Ishikawa (cell line): Measurements from ENCODE around the gene ZNF470.

Experiments used
- CEBPB ChIP-seq: IDR thresholded peaks from 2 replicates; pipeline ENCODE4 v1.6.1; 2012
- CREB1 ChIP-seq: IDR thresholded peaks from 2 replicates; pipeline ENCODE4 v1.6.1; 2012; ENCODE audit warnings: low read depth
- EP300 ChIP-seq: IDR thresholded peaks from 2 replicates; pipeline ENCODE4 v1.6.1; 2012; ENCODE audit warnings: borderline replicate concordance
- NFIC ChIP-seq: IDR thresholded peaks from 2 replicates; pipeline ENCODE4 v1.6.1; 2012
- RAD21 ChIP-seq: IDR thresholded peaks from 2 replicates; pipeline ENCODE4 v1.6.1; 2012; ENCODE audit warnings: low read depth
- REST ChIP-seq: IDR thresholded peaks from 2 replicates; pipeline ENCODE4 v1.6.1; 2012; ENCODE audit warnings: low read depth, mild to moderate bottlenecking
- TAF1 ChIP-seq: IDR thresholded peaks from 2 replicates; pipeline ENCODE4 v1.6.1; 2012; ENCODE audit warnings: low read depth, mild to moderate bottlenecking
- TEAD4 ChIP-seq: IDR thresholded peaks from 2 replicates; pipeline ENCODE4 v1.6.1; 2012
- USF1 ChIP-seq: IDR thresholded peaks from 2 replicates; pipeline ENCODE4 v1.6.1; 2012
- YY1 ChIP-seq: IDR thresholded peaks from 2 replicates; pipeline ENCODE4 v1.6.1; 2012; ENCODE audit warnings: low read depth
- ZBTB7A ChIP-seq: IDR thresholded peaks from 2 replicates; pipeline ENCODE4 v1.6.1; 2012; ENCODE audit warnings: low read depth
- TF ChIP-seq, protein P1 (sequence below): IDR thresholded peaks from 2 replicates; pipeline ENCODE4 v1.6.1; 2012

DNA sequence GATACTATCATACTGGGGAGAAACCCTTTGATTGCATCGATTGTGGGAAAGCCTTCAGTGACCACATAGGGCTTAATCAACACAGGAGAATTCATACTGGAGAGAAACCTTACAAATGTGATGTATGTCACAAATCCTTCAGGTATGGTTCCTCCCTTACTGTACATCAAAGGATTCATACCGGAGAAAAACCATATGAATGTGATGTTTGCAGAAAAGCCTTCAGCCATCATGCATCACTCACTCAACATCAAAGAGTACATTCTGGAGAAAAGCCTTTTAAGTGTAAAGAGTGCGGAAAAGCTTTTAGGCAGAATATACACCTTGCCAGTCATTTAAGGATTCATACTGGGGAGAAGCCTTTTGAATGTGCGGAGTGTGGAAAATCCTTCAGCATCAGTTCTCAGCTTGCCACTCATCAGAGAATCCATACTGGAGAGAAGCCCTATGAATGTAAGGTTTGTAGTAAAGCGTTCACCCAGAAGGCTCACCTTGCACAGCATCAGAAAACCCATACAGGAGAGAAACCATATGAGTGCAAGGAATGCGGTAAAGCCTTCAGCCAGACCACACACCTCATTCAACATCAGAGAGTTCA, 12.9 kb upstream of the ZNF470 start:
- no peak for TF ChIP-seq CEBPB
- no peak for TF ChIP-seq NFIC
- no peak for TF ChIP-seq TAF1
- no peak for TF ChIP-seq RAD21
- TF ChIP-seq EP300: no peak
- TF ChIP-seq, protein P1, sequence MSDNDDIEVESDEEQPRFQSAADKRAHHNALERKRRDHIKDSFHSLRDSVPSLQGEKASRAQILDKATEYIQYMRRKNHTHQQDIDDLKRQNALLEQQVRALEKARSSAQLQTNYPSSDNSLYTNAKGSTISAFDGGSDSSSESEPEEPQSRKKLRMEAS: no peak
- TF ChIP-seq REST: no peak
- TF ChIP-seq USF1: no peak
- no peak for TF ChIP-seq YY1
- no peak for TF ChIP-seq ZBTB7A
- no peak for TF ChIP-seq TEAD4
- no peak for TF ChIP-seq CREB1
